ENCODE results near the gene CNTN5.

CNTN5 gene

DNA sequence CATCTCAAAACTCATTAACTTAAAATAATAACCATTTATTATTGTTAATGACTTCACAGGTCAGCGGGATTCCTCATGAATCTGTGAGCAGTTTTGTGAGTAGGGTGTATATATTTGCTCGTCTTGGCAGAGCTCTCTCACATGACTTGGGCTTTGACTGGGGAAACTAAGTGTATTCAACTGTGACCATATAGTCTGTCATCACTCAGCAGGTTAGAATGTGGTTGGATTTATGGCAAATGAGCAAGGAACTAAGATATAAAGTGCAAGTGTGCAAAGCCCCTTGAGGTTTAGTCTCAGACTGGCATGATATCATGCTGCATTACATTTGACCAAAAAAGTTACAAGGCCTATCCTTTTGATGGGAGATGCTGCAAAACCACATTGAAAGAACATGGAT lies 254.8 kb downstream of the CNTN5 start:
- TF ChIP-seq, protein P1, sequence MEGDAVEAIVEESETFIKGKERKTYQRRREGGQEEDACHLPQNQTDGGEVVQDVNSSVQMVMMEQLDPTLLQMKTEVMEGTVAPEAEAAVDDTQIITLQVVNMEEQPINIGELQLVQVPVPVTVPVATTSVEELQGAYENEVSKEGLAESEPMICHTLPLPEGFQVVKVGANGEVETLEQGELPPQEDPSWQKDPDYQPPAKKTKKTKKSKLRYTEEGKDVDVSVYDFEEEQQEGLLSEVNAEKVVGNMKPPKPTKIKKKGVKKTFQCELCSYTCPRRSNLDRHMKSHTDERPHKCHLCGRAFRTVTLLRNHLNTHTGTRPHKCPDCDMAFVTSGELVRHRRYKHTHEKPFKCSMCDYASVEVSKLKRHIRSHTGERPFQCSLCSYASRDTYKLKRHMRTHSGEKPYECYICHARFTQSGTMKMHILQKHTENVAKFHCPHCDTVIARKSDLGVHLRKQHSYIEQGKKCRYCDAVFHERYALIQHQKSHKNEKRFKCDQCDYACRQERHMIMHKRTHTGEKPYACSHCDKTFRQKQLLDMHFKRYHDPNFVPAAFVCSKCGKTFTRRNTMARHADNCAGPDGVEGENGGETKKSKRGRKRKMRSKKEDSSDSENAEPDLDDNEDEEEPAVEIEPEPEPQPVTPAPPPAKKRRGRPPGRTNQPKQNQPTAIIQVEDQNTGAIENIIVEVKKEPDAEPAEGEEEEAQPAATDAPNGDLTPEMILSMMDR (IDR thresholded peaks at IDR 0.05): no peak

DNA sequence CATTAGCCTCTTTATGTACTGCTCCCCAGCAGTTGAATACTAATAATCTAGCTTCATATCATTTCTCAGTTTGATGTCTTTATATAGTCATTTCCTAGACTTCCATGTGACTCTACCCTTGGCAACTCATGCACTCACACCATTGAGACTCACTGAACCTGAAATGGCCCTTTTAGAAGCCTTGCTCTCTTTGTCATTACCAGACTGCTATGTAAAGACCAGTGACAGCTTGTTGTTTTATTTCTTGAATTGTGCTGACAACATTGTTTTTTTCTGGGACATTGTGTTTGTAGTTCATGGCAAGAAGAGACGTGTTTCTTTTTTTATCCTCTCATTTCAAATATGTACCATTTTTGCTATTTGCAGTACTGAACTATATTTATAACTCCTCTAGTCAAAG lies 256.5 kb downstream of the CNTN5 start:
- TF ChIP-seq, protein P1 (IDR thresholded peaks at IDR 0.05): no peak

GRCh38 chr11:99279266-99279665 lies 258.5 kb downstream of the CNTN5 start:
- TF ChIP-seq, protein P1 (IDR thresholded peaks at IDR 0.05): no peak

GRCh38 chr11:99281331-99281730 lies 260.6 kb downstream of the CNTN5 start:
- TF ChIP-seq, protein P1 (IDR thresholded peaks at IDR 0.05): no peak

- TF ChIP-seq, protein P1 (IDR thresholded peaks at IDR 0.05): no peak
These were observed 286.9 kb downstream of the CNTN5 start for GRCh38 chr11:99307510-99308088.

GRCh38 chr11:99311870-99312269 lies 291.1 kb downstream of the CNTN5 start:
- TF ChIP-seq, protein P1 (IDR thresholded peaks at IDR 0.05): no peak

DNA sequence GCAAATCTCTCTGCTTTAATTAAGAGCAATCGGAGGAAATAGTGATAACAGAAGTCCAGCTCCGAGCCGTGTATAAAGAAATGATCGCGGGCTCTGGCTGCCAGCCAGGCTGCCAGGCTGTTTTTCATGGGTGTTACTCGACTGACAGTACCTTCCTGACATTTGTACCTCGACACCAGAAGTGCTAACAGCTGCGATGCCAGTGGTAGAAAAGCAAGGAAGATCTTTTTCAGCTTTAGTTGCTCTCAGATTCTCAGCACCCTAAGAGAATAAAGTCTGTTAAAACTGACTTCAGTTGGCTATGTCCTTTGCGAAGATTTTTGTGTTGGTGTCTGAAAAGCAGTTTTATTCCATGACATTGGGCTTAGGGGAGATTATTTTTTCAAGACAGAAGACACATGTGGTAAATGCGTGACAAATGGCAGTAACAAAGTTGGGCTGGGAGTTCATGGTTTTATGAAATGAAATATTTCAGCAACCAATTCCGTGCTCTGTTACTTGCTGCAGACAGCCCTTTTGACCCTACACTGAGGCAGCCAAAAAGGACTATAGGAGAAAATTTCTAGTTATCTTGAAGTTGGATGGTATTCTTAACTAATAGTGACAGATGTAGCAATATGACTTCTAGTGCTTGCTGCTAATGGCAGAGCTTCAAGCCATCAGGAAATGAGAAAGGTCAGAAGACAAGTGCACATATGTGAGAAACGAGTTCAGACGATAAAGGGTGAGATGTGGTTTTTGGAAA lies 296.2 kb downstream of the CNTN5 start:
- TF ChIP-seq, protein P1 (IDR thresholded peaks at IDR 0.05): no peak
